HG03095 (cell line): ENCODE results near the gene CIZ1.
"Not testable (repeated sequence)": the region's sequence is repeated elsewhere in the genome, so short reads cannot be mapped to it uniquely, and the experiment has no call there.

Source experiments
- ATAC-seq: cut with Tn5 transposase; IDR thresholded peaks from one replicate; pipeline ENCODE4 v1.9.1; 2021; ENCODE audit warnings: moderate library complexity; ENCODE audit not compliant: unreplicated experiment

CIZ1 gene

DNA sequence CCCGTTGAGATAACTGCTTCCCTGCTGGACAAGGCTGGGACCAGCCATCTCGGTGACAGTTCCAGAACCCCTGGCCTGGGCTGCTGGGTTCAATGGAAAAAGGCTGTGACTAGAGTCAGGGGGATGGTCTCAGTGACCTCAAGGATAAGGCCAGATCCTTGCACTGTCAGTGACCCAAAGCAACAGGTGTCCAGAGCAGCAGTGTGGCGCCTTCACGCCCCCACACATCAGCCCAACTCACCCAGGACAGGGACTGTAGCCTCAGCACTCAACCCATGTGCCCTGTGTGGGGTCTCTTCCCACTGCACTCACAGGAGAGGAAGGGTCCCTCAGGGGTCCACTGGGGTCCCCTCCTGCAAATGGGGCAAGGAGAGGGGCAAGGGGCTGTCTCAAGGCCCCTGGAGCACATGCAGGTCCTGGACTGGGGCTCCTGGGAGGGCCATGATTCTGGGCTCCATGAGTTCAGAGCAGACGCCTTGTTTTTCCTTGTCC, 42.8 kb downstream of the CIZ1 start:
- ATAC-seq: no peak

DNA sequence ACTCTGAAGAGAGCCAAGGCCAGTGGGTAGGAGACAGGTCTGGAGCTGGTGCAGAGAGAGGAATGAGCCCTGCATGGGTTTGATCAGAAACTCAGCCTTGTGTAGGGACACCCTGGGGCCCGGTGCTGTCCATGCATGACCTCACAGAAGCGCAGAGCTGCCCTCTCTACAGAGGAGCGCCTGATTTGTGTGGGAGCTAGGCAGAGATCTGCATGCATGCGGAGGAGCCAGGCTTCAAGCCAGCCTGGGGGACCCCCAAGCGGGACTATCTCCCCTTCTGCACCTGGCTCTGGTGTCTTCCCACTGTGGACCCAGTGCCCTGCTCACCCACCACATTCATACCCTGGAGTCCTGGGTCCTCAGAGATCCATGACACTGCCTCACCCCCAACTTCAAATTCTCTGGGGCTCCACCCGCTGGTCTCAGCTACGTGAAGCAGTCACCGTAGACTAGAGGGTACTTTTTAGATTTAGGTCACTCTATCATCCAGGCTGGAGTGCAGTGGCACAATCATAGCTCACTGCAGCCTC, 44.7 kb downstream of the CIZ1 start:
- no peak for ATAC-seq

DNA sequence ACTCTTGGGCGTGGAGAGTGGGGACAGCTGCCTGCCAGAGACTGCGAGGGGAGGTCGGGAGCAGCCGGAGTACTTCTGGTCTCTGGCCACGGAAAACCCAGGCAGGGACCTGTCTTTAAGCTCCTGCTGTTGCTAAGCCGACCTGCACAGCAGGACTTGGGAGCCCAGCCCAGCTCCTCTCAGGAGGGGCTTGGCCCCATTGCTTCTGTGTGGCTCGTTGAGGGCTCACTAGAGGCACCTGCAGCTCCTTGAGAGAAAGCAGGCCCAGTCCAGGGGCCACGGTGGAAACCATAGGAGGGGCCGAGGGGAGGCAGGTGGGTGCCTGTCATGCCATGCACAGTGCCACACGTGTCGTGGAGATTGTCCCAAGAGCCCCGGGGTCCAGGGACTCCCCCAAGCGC, 45.4 kb downstream of the CIZ1 start:
- no peak for ATAC-seq

DNA sequence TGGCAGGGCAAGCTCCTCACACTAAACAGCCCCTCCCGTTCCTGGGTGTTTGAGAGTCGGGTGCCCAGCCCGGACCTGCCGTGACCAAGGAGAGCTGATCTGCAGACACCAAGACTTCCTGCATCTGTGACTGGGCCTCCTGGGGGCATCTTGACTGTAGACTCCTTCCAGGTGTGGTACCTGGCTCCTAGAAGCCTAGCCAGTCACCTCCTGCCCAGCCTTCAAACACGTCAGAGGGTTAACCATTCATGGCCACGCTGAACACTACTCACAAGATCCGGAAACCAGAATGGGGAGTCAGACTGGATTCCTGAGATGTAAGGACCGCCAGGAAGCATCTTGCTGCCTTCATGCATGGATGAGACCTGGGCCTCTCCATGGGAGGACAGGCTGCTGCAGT, 45.8 kb downstream of the CIZ1 start:
- no peak for ATAC-seq

DNA sequence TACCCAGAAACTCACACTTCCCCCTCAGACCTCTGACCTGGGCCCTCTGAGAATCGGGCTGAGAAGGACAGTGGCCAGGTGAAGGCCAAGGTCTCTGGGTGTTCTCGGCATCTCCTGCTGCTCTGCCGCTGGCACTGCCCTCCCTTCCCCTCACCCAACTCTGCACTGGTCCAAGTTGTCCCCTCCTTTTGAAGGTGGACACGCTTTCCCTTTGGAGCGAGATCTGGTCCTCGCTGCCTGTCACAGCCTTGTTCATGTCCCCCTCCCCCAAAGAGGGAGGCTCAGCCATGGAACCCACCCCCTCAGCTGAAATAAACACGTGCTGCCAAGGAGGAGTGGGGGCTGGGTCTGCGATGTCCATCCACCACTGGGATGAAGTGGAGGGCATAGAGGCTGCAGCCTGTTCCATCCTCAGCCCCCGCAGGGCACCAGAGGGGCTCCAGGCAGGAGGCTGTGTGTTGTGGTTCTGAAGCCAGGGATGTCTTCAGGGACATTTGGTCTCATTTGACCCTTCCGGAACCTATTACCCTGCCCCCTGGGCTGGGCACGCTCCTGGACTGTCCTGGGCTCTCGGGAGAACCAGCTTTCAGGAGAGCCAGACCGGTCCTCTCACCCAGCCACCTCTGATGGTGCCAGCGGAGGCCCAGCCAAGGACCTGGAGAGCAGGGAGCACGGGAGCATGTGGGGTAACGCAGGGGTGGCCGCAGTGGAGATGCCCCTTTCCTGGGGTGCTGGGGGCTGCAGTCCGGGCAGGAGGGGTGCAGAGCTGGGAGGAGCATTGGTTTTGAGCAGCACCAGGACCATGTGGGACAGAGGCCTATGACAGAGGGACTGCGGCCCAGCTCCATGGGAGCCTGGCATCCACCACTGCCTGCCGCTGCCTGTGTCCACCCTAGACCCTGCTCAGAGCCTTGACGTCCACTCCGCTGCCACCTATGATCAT, 46.9 kb downstream of the CIZ1 start:
- ATAC-seq: no peak

DNA sequence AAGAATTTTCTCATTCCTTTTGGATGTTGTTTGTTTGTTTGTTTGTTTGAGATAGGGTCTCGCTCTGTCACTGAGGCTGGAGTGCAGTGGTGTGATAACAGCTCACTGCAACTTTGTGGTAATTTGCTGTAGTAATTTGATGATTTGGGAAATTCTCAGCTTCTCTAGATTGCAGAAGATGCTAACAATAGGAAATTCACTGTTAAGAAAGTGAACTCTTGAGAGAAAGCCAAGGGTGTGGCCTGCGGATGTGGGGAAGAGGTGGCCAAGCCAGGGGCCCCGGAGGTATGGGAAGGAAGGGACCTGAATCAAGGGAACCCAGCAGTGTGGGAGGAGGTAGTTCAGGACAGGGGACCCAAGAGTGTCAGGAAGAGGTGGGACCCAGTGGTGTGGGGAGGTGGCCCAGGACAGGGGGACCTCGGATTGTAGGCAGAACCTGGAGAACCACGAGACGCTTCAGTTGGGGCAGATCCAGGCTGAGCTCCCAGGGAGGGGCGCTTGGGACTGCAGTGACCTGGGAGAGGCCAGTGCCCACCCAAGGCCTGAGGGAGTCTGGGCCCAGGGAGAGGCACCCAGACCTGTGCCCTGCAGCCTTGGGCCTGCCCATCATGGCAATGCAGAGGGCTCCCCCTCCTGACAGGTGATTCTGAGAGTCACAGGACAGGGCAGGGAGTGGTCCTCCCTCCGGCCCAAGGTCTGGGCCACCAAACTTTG, 47.7 kb downstream of the CIZ1 start:
- no peak for ATAC-seq

DNA sequence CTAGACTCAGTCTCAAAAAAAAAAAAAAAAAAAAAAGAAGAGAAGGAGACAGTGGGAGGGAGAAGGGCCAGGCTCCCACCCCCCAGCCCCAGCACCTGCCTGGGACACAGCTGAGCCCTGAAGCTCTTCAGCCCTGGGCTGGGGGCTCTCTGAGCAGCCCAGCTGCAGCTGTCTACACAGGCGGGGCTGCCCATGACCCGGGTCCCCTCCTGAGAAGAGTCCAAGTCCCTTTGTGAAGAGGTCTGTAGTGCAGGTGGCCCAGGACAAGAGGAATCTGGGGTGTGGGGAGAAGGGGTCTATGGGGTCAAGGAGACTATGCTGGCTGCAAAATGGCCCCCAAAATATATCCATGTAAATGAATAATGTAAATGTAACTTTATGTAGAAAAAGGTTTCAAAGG, 48.8 kb downstream of the CIZ1 start:
- ATAC-seq: no peak

DNA sequence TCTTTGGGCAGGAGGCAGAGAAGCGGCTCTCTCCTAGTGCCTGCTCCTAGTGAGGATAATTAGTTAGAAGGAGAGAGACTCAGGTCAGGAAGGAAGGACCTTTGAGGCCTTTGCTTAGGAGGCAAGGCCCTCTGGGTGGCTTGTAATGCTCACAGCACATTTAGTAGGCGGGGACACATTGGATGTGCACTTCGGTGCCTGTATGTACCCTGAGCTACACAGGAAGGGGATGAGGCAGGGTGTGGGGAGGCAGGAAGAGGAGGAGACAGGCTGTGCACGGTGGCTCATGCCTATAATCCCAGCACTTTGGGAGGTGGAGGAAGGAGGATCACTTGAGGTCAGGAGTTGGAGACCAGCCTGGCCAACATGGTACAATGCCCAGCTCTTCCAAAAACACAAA, 49.3 kb downstream of the CIZ1 start:
- no peak for ATAC-seq

DNA sequence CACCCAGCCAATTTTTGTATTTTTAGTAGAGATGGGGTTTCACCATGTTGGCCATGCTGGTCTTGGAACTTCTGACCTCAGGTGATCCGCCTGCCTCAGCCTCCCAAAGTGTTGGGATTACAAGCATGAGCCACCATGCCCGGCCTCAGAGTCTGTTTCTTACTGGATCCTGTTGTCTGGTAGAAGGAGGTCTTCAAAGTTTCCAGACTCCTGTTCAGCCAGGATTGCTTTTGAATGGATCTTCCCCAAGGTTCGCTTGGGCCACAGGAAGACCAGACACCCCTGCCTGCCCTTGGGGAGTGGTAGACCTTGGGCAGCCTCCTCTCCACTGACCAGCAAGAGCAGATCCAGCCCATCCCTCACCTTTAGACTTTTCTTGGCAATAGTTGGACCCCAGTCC, 49.8 kb downstream of the CIZ1 start:
- no peak for ATAC-seq

DNA sequence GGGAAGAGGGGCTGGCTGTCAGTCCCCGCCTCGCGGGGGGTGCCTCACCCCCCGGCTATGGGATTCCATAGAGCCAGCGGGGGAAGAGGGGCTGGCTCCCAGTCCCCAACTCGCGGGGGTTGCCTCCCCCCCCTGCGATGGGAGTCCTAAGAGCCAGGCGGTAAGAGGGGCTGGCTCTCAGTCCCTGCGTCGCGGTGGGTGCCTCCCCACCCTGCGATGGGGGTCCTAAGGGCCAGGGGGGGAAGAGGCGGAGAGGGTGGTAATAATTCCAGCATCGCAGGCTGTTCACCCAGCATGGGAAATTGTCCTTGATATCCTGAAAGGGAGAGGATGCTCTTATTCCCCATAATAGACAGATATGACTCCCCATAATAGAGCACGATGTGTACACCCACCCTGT, 51.8 kb downstream of the CIZ1 start:
- ATAC-seq: no peak

DNA sequence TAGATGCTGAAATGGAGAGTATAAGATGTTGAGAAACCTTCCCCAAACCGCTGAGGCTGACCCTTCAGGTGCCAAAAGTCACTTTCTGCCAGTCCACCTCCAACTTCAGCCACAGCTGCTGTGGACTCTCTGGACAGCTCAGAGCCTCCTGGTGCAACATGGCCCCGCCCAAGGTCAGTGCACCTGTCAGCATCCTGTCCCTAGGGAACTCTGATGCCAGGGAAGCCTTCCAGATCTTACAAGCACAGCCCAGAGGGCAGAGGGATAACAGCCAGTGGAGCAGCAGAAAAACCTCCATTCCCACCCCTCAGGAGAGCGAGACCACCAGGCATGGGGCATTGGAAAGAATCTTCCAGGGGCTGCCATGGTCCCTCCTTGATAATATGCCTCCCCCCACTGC, 53.4 kb downstream of the CIZ1 start:
- ATAC-seq: no peak

DNA sequence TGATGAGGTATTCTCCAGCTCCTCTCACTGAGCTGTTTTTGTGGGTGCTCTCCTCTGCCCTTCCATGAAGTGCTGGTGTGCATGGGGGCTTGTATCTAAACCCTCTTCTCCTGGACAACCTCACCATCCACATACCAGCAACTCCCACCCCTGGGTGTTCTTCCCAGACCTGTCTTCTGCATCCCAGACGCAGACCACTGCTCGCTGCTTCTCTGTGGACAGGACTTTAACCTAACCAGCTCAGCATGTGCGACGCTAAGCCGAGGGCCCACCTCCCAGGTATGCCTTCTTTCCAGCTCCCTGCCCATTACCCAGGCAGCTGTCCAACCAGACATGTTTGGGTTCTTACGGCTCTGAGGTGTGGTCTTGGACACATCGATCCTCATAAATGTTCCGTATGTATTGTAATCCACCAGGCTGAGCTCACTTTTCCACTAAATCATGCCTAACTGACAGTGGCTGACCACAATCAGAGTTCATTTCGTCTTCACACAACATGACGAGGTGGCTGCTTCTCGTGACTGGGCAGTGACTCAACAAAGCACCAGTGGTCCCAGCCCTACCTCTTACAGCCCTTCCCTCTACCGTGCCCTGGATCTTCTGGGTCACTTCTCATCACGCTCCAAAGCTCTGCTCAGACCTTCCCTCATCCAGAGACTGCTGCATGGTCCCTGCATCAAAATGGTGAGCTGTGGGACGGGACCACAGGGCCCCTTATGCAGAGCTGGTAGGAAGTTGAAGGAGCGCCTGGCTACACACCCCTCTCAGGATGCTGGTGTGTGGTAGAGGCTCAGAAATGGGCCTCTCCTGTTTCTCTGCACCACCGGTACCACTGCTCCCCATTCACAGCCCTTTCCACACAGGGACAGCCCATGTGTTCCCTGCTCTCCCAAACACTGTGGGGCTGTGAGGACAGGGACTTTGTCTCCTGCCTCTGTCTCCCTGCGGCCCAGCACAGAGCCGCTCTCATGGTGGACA, 54.3 kb downstream of the CIZ1 start:
- ATAC-seq: no peak

DNA sequence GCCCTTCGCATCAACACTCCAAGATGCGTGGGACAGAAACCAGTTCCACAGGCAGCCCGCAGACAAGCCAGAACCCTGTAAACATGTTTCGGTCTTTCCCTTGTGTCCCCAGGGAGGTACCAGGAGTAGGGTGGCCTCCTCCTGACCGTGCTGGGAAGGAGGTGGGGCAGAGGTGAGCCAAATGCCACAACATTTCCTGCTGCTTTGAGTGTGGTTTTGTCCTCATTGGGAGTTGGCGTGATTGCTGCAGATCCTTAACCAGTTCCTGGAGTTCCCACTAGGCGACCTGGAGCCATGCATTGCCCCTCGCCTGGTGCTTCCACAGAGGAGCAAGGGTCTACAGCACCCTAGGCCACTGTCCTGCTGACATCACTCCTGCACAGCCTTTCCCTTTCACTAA, 55.8 kb downstream of the CIZ1 start:
- not testable (repeated sequence) for ATAC-seq

DNA sequence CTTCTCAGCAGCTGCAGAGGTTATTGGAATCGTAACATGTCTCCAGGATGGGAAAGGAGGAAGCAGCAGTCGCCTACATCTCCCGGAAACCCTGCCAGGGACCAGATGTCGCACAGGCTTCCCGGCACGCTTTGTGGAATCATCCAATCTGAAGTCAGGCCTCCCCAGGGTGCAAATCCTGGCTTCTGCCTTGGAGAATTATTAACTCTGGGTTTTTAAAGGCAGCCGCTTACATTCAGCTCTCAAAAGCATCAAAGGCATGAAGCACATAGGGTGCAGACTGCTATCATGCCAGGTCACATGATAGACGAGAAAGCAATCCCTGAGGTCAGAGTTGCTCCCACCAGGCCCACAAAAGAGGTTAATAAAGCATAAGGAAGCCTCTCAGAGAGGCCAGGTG, 59.2 kb downstream of the CIZ1 start:
- ATAC-seq: not testable (repeated sequence)

DNA sequence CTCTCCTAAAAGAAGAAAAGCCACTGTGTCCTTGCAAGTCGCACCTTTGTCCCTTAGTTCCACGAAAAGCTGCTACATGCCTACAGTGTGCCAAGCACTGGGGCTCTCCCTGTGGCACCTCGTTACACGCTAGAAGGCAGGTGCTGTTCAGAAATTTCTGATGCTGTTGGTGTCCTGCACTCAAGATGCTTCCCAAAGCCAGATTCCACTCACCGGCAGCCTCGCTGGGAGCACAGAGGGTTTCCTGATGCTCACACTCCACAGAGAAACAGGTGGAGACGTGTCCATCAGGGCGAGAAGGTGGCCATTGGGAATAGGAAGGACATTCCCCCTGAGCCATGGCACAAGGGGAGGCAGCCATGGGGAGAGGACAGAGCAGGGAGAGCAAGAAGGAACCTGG, 60.0 kb downstream of the CIZ1 start:
- not testable (repeated sequence) for ATAC-seq

DNA sequence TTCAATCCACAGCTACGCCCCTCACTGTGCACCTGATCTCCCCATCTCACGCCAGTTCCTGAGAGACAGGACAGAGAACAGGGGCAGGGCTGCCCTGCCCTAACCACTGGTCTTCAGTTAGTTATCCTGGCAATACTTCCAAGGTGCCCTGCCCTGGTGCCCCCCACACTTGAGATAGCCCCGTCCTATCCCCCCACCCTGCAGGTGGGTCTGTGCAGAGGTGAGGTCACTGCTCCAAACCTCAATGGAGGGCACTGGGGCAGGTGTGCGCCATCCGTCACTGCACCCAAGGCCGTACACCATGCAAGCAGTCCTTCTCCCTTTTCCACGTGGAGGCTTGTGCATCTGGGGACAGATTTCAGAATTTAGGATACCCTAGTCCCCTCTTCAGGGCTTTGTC, 60.7 kb downstream of the CIZ1 start:
- not testable (repeated sequence) for ATAC-seq

DNA sequence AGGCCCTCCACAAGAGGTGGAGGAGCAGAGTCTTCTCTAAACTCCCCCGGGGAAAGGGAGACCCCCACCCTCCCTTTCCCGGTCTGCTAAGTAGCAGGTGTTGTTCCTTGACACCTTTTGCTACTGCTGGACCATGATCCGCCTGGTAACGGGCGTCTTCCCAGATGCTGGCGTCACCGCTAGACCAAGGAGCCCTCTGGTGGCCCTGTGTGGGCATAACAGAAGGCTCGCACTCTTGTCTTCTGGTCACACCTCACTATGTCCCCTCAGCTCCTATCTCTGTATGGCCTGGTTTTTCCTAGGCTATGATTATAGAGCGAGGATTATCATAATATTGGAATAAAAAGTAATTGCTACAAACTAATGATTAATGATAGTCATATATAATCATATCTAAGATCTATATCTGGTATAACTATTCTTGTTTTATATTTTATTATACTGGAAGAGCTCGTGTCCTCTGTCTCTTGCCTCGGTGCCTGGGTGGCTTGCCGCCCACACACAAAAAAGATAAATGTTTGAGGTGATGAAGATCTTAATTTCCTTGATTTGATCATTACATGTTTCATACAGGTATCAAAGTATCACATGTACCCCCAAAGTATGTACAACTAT, 61.3 kb downstream of the CIZ1 start:
- not testable (repeated sequence) for ATAC-seq

DNA sequence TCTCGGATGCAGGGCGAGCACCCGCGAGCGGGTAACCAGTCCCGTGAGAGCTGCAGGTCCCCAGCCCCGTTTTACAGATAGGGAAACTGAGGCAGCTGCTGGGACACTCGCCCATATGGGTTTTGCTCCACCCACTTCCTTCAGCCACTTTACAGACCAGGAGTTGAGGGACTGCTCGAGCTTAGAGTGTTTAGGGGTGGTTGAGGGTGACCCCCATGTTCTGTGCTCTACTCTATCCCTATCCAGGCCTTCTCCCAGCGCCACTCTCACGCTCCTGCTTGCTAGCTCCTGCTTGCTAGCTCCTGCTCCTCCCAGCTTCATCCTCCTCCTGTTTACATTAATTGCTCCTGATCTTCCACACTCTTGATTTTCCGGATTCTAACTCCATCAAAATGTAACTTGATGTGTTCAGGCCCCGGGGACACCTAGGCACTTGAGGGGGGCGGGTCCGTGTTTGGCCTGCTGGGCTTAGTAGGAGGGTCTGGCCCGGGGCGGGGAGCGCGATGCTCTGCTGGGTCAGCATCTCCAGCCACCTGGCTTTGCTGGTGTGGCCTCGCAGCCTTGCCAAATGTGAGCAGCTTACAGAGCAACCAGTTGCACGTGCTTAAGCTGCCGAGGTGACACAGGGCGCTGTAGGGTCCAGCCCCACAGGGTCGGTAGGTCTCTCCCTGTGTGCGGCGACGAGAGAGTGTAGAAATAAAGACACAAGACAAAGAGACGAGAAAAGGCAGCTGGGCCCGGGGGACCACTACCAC, 62.4 kb downstream of the CIZ1 start:
- ATAC-seq: no peak
